IMR-90 (cell line): ENCODE data around the gene PIEZO1. TPM values are rescaled to one million over a fixed set of nuclear protein-coding genes. Genes with fewer than 3 reads are reported as not detected.

Experiments used
- ATAC-seq: fragments of 200-7000 bp; cut with Tn5 transposase; 2 replicates; pipeline ENCODE4 v1.9.1; 2020; ENCODE audit warnings: low read depth, mild to moderate bottlenecking, moderate library complexity
- BruUV-seq: library from RNA; stranded (reverse); fragments of 400-500 nt; replicated peaks from 2 replicates; lab custom pipeline; 2021; lab: Mats Ljungman, UMichigan
- CTCF ChIA-PET: fragments of 300-600 bp; formaldehyde crosslinking; extraction: SDS; loops from one replicate; lab custom pipeline; 2021; ENCODE audit warnings: antibody characterized with exemption; lab: Yijun Ruan, JAX
- POLR2A ChIA-PET: fragments of 300-600 bp; sonication (Branson Sonifier 250); formaldehyde crosslinking; loops from one replicate; lab custom pipeline; 2022; ENCODE audit warnings: antibody characterized with exemption; ENCODE audit not compliant: unreplicated experiment; lab: Charles Lee
- DNase-seq: peaks from one replicate; pipeline ENCODE4 v3.0.0; 2013
- H2AFZ ChIP-seq: replicated peaks from 2 replicates; pipeline ENCODE3; 2013; ENCODE audit warnings: low read length, mild to moderate bottlenecking; ENCODE audit not compliant: poor library complexity
- H2AK5ac ChIP-seq: 2 replicates; pipeline ENCODE4 v1.6.1; 2013; ENCODE audit warnings: low read depth, low read length, inconsistent platforms
- H2AK9ac ChIP-seq: replicated peaks from 2 replicates; pipeline ENCODE3; 2013; ENCODE audit warnings: mild to moderate bottlenecking, low read depth, low read length, moderate library complexity; ENCODE audit not compliant: poor library complexity
- H2BK120ac ChIP-seq: 2 replicates; pipeline ENCODE4 v1.6.1; 2013; ENCODE audit warnings: low read depth, low read length, inconsistent platforms
- H2BK15ac ChIP-seq: 3 replicates; pipeline ENCODE4 v1.6.1; 2013; ENCODE audit warnings: low read depth, low read length, inconsistent platforms
- H2BK20ac ChIP-seq: 2 replicates; pipeline ENCODE4 v1.6.1; 2013; ENCODE audit warnings: low read depth, mild to moderate bottlenecking, inconsistent platforms, low read length, moderate library complexity
- H2BK5ac ChIP-seq: 2 replicates; pipeline ENCODE4 v1.6.1; 2013; ENCODE audit warnings: mild to moderate bottlenecking, low read depth, low read length, inconsistent platforms; ENCODE audit not compliant: poor library complexity, severe bottlenecking
- H3K14ac ChIP-seq: replicated peaks from 2 replicates; pipeline ENCODE4 v1.6.1; 2013; ENCODE audit warnings: low read depth, low read length, inconsistent platforms
- H3K18ac ChIP-seq: 2 replicates; pipeline ENCODE4 v1.6.1; 2013; ENCODE audit warnings: low read depth, low read length, control low read depth
- H3K23ac ChIP-seq: 2 replicates; pipeline ENCODE4 v1.6.1; 2013; ENCODE audit warnings: low read depth, low read length, inconsistent platforms
- H3K27ac ChIP-seq: 2 replicates; pipeline ENCODE4 v1.5.1; 2013; ENCODE audit warnings: mild to moderate bottlenecking, control low read depth, low read length; ENCODE audit not compliant: insufficient read depth
- H3K27me3 ChIP-seq: 2 replicates; pipeline ENCODE4 v1.6.1; 2013; ENCODE audit warnings: low read length; ENCODE audit not compliant: control insufficient read depth, insufficient read depth
- H3K36me3 ChIP-seq: 2 replicates; pipeline ENCODE4 v1.6.1; 2013; ENCODE audit warnings: low read length, mixed read lengths; ENCODE audit not compliant: control insufficient read depth, insufficient read depth
- H3K4ac ChIP-seq: 2 replicates; pipeline ENCODE4 v1.6.1; 2013; ENCODE audit warnings: low read depth, low read length, inconsistent platforms
- H3K4me1 ChIP-seq: 2 replicates; pipeline ENCODE4 v1.6.1; 2013; ENCODE audit warnings: low read length, mixed read lengths; ENCODE audit not compliant: control insufficient read depth, insufficient read depth
- H3K4me2 ChIP-seq: 2 replicates; pipeline ENCODE4 v1.6.1; 2013; ENCODE audit warnings: low read depth, mild to moderate bottlenecking, control low read depth, low read length, moderate library complexity
- H3K4me3 ChIP-seq: 2 replicates; pipeline ENCODE4 v1.5.1; 2013; ENCODE audit warnings: low read depth, mild to moderate bottlenecking, control low read depth, low read length, moderate library complexity; ENCODE audit not compliant: insufficient read depth
- H3K56ac ChIP-seq: 2 replicates; pipeline ENCODE4 v1.6.1; 2013; ENCODE audit warnings: low read length, inconsistent platforms; ENCODE audit not compliant: insufficient read depth; ENCODE audit errors: extremely low read depth
- H3K79me1 ChIP-seq, 2 experiments: 2 replicates each; pipeline ENCODE4 v1.6.1; 2013; ENCODE audit warnings: low read length in 2 of 2, inconsistent platforms in 1 of 2, low read depth in 1 of 2
- H3K9ac ChIP-seq: 2 replicates; pipeline ENCODE4 v1.6.1; 2013; ENCODE audit warnings: low read depth, low read length, control low read depth
- H3K9me1 ChIP-seq: 2 replicates; pipeline ENCODE4 v1.6.1; 2013; ENCODE audit warnings: low read length, inconsistent platforms; ENCODE audit not compliant: insufficient read depth
- H3K9me3 ChIP-seq: 2 replicates; pipeline ENCODE4 v1.6.1; 2013; ENCODE audit warnings: low read length; ENCODE audit not compliant: control insufficient read depth, insufficient read depth
- H4K20me1 ChIP-seq: 2 replicates; pipeline ENCODE4 v1.6.1; 2013; ENCODE audit warnings: low read length, inconsistent platforms; ENCODE audit not compliant: insufficient read depth
- H4K5ac ChIP-seq: 2 replicates; pipeline ENCODE4 v1.6.1; 2013; ENCODE audit warnings: mild to moderate bottlenecking, low read depth, low read length, control low read depth
- H4K8ac ChIP-seq, 2 experiments: 2 replicates each; pipeline ENCODE4 v1.6.1; 2013; ENCODE audit warnings: low read depth in 2 of 2, low read length in 2 of 2, control low read depth in 1 of 2, inconsistent platforms in 1 of 2
- H4K91ac ChIP-seq: 2 replicates; pipeline ENCODE4 v1.6.1; 2013; ENCODE audit warnings: low read depth, low read length, inconsistent platforms; ENCODE audit not compliant: insufficient read depth
- BHLHE40 ChIP-seq: fragments of 150-350 bp; IDR thresholded peaks from 2 replicates; pipeline ENCODE4 v1.6.1; 2016; ENCODE audit warnings: mild to moderate bottlenecking, low read depth, low read length
- CEBPB ChIP-seq: IDR thresholded peaks from 2 replicates; pipeline ENCODE4 v1.6.1; 2012; ENCODE audit warnings: low read depth, low read length, improper control_type of control experiment
- CHD1 ChIP-seq: IDR thresholded peaks from 2 replicates; pipeline ENCODE4 v1.6.1; 2012; ENCODE audit warnings: low read depth, low read length, improper control_type of control experiment
- CTCF ChIP-seq: conservative IDR thresholded peaks from 2 replicates; pipeline ENCODE4 v1.5.1; 2012; ENCODE audit warnings: mild to moderate bottlenecking, low read depth, low read length, improper control_type of control experiment
- ELK1 ChIP-seq: fragments of 150-350 bp; IDR thresholded peaks from 2 replicates; pipeline ENCODE4 v1.6.1; 2016; ENCODE audit warnings: low read depth, mild to moderate bottlenecking, low read length, moderate library complexity, borderline replicate concordance
- NFE2L2 ChIP-seq: fragments of 150-350 bp; IDR thresholded peaks from 2 replicates; pipeline ENCODE4 v1.6.1; 2016; ENCODE audit warnings: low read depth, mild to moderate bottlenecking, low read length
- POLR2A ChIP-seq: IDR thresholded peaks from 2 replicates; pipeline ENCODE4 v1.6.1; 2012; ENCODE audit warnings: mild to moderate bottlenecking, low read depth, low read length
- RCOR1 ChIP-seq: IDR thresholded peaks from 2 replicates; pipeline ENCODE4 v1.6.1; 2012; ENCODE audit warnings: mild to moderate bottlenecking, low read length, improper control_type of control experiment; ENCODE audit not compliant: insufficient replicate concordance
- RFX5 ChIP-seq: IDR thresholded peaks from 2 replicates; pipeline ENCODE4 v1.8.0; 2012; ENCODE audit warnings: low read depth, mild to moderate bottlenecking, low read length, moderate library complexity
- USF2 ChIP-seq: fragments of 150-350 bp; IDR thresholded peaks from 2 replicates; pipeline ENCODE4 v1.6.1; 2017; ENCODE audit warnings: mild to moderate bottlenecking, antibody characterized with exemption, low read length, low read depth
- WGBS, 2 experiments: methylation state at CpG; one replicate each; pipeline versions ENCODE4 v1.1.5 to v1.1.7; 2013; ENCODE audit warnings: missing lambda C conversion rate in 2 of 2; ENCODE audit not compliant: insufficient read length in 1 of 2; ENCODE audit errors: extremely low coverage in 2 of 2; 5-methylcytosine and 5-hydroxymethylcytosine counted together
- dilution Hi-C: fragments of 300-500 bp; cut with HindIII; formaldehyde crosslinking; loops from one replicate; pipeline ENCODE4 v1.14.3; 2018; ENCODE audit warnings: low sequenced_read_pairs; ENCODE audit not compliant: unreplicated experiment
- in situ Hi-C: fragments of 300-500 bp; cut with MboI; formaldehyde crosslinking; loops from 3 replicates; pipeline ENCODE4 v1.14.3; 2019; ENCODE audit warnings: low sequenced_read_pairs, inconsistent platforms, mixed read lengths
- intact Hi-C: fragments of 100-400 bp; cut with micrococcal nuclease; formaldehyde crosslinking; loops from 2 replicates; pipeline ENCODE4 v1.10.0; 2022
- polyA plus RNA-seq, 3 experiments: library from polyadenylated mRNA; depleted of rRNA; stranded (reverse); fragments of >200 nt; gene quantifications; 2 replicates each; pipeline ENCODE4 v1.2.3, GENCODE V29; 2012; ENCODE audit warnings: low replicate concordance in 1 of 3
- total RNA-seq: library from RNA; depleted of rRNA; stranded (reverse); fragments of >200 nt; gene quantifications from 2 replicates; pipeline ENCODE4 v1.2.3, GENCODE V29; 2012

Gene PIEZO1
- total and polyA plus RNA-seq, 2 of the 4 experiments (the other 2 are of a cell fraction): 36.2 to 372 TPM

- peak; percentile 64 for TF ChIP-seq USF2
- no peak for TF ChIP-seq CHD1
- TF ChIP-seq RFX5: no peak
These were observed 84.2 kb downstream of the PIEZO1 start (continued) for GRCh38 chr16:88700636-88701482.

- CTCF ChIA-PET: no interaction called here
- peak overlapping the region; percentile 21; the same call in 1 of the 2 replicates for H2BK20ac ChIP-seq
- intact Hi-C loops: no loop called here
- no peak for TF ChIP-seq RCOR1
- no peak for TF ChIP-seq NFE2L2
- no peak for TF ChIP-seq CHD1
- no peak for TF ChIP-seq CTCF
- TF ChIP-seq CEBPB: no peak
- no peak for TF ChIP-seq ELK1
- no peak for TF ChIP-seq USF2
- TF ChIP-seq RFX5: no peak
- no peak for TF ChIP-seq BHLHE40
- TF ChIP-seq POLR2A: no peak
These were observed 84.7 kb downstream of the PIEZO1 start for GRCh38 chr16:88700322-88700635.

More at GRCh38 chr16:88700322-88700635, 84.7 kb downstream of the PIEZO1 start:
- no peaks in the 10 kb centered on the region; the same call in none of the 2 replicates for H3K9me1 ChIP-seq
- dilution Hi-C loops (no loop called here), in situ Hi-C loops (no loop called here)
- H3K56ac ChIP-seq: no peak overlapping the region
- no peaks in the 10 kb centered on the region for H3K9me3 ChIP-seq
- no peak overlapping the region for H2AFZ ChIP-seq
- no peak overlapping the region for H4K91ac ChIP-seq
- peak overlapping the region; percentile 83; the same call in 1 of the 2 replicates for H2BK120ac ChIP-seq
- peak overlapping the region; percentile 96 for H3K4ac ChIP-seq
- H4K20me1 ChIP-seq: no peaks in the 10 kb centered on the region; the same call in 1 of the 2 replicates
- BruUV-seq: no TSS peak
- DNase-seq: no peak
- H3K4me1 ChIP-seq: peaks cover 13% of the 10 kb centered on the region
- no peak overlapping the region for H3K4me3 ChIP-seq
- H3K14ac ChIP-seq: 0 out of 2 replicates have a peak overlapping the region, but pooled peaks have one; percentile 13
- no peak overlapping the region for H3K9ac ChIP-seq
- H4K5ac ChIP-seq: no peak overlapping the region
- 97% methylated on average over 11 of the region's 14 CpGs; no CpG with 5 or more reads in 1 of the 2 experiments for WGBS, 2 experiments
- no peak overlapping the region; the same call in 1 of the 2 replicates for H3K27ac ChIP-seq
- peak overlapping the region; percentile 98 for H2AK9ac ChIP-seq
- no peak overlapping the region for H3K23ac ChIP-seq
- POLR2A ChIA-PET: no interaction called here
- H3K36me3 ChIP-seq: peaks cover 33% of the 10 kb centered on the region
- H4K8ac ChIP-seq: peak overlapping the region; percentile 76 to 91; a peak in 2 of 4 replicates
- H3K4me2 ChIP-seq: no peak overlapping the region
- H2BK5ac ChIP-seq: peak overlapping the region; percentile 71
- peaks cover 10 to 48% of the 10 kb centered on the region in 2 experiments for H3K79me1 ChIP-seq
- H3K27me3 ChIP-seq: no peaks in the 10 kb centered on the region
- no peak overlapping the region for H3K18ac ChIP-seq
- ATAC-seq: no peak
- H2AK5ac ChIP-seq: peak overlapping the region; percentile 85
- 0 out of 3 replicates have a peak overlapping the region, but pooled peaks have one; percentile 27 for H2BK15ac ChIP-seq
